ENCODE measurements around the gene SLC25A34.

DNA sequence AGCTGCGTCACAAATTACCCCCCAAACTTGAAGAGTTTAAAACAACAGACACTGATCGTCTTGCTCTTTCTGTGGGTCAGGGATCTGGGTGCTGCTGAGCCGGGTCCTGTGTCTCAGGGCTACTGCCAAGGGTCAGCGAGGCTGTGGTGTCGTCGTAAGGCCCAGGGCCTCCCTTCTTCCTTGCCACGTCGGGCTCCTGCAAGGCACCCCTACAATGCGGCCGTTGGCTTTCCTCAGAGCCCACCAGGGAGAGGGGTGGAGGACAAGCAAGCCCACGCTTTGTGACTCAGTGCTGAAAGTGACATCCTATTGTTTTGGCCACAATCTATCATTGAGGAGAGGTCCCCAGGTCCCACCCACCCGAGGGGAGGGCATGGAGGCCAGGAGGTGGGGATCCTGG lies 14.9 kb downstream of the SLC25A34 start:
- TF ChIP-seq, protein P1, sequence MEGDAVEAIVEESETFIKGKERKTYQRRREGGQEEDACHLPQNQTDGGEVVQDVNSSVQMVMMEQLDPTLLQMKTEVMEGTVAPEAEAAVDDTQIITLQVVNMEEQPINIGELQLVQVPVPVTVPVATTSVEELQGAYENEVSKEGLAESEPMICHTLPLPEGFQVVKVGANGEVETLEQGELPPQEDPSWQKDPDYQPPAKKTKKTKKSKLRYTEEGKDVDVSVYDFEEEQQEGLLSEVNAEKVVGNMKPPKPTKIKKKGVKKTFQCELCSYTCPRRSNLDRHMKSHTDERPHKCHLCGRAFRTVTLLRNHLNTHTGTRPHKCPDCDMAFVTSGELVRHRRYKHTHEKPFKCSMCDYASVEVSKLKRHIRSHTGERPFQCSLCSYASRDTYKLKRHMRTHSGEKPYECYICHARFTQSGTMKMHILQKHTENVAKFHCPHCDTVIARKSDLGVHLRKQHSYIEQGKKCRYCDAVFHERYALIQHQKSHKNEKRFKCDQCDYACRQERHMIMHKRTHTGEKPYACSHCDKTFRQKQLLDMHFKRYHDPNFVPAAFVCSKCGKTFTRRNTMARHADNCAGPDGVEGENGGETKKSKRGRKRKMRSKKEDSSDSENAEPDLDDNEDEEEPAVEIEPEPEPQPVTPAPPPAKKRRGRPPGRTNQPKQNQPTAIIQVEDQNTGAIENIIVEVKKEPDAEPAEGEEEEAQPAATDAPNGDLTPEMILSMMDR (conservative IDR thresholded peaks at IDR 0.05; ENCODE audit: low read length), result no peak
- TF ChIP-seq EZH2phosphoT487 (IDR thresholded peaks at IDR 0.05; ENCODE audit: borderline replicate concordance, low read depth, low read length), result no peak
